Stimulated activated CD8-positive, alpha-beta memory T cell treated with anti-CD3 and anti-CD28 coated beads, Interleukin-12 subunit alpha, Interleukin-12 subunit beta, amount 100 ng/mL, for 1 hour (primary cell): Measurements from ENCODE around the gene ZBED5.

ENCODE experiments used
- DNase-seq: peaks from one replicate; pipeline ENCODE4 v3.0.0-alpha.2; 2020; ENCODE audit warnings: low read depth

ZBED5 gene

DNA sequence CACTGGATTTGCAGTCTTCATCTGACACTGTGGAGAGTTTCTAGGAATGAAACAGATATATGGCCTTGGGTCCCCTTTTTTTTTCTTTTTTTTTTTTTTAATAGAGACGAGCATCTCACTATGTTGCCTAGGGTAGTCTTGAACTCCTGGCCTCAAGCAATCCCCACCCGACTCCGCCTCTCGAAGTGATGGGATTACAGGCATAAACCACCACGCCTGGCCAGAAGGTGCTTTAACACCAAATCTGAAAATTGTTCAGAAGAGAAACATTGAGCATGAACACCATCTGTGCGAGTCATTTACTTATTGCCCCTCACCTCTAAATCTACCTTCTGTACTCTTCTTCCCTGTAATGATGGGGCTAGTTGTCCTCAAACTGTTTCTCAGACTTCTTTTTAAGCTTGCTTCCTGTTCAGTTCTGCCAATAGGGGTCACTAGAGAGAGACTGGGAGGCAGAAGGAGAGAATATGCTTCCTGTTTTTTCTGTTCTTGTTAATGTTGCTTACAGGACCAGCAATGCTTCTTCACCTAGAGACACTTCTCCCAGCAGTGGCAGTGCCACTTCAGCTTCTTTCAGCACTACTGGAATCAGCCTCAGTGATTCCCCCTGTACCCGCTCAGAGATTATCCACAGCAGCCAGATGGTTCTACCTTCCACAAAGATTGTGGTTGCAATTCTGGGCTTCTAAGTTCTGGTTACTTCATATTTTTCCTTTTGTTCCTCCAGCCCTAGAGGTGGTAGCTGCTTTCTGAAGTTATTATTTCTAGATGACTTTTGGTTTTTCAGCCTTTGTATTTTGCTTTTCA is 20.8 kb upstream of the ZBED5 start:
- DNase-seq, result peak; percentile 9

DNA sequence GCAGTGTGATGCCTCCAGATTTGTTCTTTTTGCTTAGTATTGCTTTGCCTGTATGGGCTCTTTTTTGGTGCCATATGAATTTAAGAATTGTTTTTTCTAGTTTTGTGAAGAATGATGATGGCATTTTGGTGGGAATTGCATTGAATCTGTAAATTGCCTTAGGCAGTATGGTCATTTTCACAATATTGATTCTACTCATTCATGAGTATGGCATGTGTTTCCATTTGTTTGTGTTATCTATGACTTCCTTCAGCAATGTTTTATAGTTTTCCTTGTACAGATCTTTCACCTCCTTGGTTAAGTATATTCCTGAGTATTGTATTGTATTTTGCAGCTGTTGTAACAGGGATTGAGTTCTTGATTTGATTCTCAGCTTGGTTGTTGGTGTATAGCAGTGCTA is 18.3 kb upstream of the ZBED5 start:
- DNase-seq, result no peak

DNA sequence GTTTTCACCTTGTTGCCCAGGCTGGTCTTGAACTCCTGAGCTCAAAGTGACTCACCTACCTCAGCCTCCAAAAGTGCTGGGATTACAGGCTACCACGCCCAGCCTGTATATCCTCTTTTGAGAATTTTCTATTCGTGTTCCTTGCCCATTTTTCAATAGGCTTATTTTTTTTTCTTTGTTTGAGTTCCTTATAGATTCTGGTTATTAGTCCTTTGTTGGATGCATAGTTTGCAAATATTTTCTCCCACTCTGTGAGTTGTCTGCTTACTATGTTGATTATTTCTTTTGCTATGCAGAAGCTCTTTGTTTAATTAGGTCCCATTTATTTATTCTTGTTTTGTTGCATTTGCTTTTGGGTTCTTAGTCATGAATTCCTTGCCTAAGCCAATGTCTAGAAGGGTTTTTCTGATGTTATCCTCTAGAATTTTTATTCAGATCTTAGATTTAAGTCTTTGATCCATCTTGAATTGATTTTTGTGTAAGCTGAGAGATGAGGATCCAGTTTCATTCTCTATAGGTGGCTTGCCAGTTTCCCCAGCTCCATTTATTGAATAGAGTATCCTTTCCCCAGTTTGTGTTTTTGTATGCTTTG is 17.7 kb upstream of the ZBED5 start:
- no peak for DNase-seq

DNA sequence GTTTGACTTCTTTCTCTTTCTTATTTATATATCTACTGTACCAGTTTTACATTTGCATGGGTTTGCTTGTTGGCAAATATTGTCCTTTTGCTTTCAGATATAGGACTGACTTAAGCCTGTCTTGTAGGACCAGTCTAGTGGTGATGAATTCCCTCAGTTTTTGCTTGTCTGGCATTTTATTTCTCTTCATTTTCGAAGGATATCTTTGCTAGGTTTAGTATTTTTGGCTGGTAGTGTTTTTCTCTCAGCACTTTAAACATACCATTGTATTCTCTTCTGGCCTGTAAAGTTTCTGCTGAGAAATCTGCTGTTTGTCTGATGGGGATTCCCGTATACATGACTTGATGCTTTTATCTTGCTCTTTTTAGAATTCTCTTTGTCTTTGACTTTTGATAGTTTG is 14.2 kb upstream of the ZBED5 start:
- DNase-seq, result no peak

DNA sequence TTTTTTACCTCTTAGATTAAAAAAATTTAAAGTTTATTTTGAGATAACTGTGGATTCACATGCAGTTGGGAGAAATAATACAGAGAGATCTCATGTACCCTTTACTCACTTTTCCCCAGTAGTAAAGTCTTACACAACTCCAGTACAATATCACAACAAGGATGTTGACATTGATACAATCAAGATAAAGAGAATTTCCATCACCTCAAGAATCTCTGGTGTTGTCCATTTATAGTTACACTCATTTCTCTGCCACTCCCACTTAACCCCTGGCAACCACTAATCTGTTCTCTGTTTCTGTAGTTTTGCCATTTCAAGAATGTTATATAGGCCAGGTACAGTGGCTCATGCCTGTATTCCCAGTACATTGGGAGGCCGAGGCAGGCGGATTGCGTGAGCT is 10.5 kb upstream of the ZBED5 start:
- no peak for DNase-seq

DNA sequence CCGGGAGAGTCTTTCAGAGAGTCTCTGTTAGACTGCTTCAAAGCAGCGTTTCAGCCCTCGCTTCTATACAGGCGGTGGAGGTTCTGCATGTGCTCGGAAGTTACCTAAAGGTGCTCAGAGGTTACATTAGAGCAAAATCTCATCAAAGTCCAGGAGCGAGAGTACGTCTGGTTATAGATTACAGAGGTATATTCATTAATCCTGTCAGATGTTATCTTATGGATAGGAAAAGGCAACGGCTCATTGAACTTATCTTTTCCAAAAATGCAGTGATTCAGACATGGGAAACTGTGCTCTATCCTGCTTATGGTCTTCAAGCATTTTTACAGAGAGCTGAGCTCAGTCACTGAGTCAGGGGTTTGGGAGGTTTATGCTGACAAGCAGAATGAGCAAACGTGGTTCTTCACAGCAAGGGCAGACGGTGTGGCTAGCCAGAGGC is 9.1 kb upstream of the ZBED5 start:
- no peak for DNase-seq

DNA sequence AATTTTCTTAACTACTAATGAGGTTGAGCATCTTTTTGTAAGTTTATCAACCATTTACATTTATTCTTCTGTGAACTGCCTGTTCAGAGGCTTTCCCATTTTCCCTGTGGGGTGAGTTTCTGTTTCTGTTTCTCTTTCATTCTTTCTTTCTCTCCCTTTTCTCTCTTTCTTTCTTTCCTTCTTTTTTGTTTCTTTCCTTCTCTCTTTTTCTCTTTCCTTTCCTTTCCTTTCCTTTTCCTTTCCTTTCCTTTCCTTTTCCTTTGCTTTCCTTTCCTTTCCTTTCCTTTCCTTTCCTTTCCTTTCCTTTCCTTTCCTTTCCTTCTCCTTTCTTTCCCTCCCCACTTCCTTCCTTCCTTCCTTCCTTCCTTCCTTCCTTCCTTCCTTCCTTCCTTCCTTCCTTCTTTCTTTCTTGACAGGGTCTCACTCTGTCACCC is 8.0 kb upstream of the ZBED5 start:
- no peak for DNase-seq

DNA sequence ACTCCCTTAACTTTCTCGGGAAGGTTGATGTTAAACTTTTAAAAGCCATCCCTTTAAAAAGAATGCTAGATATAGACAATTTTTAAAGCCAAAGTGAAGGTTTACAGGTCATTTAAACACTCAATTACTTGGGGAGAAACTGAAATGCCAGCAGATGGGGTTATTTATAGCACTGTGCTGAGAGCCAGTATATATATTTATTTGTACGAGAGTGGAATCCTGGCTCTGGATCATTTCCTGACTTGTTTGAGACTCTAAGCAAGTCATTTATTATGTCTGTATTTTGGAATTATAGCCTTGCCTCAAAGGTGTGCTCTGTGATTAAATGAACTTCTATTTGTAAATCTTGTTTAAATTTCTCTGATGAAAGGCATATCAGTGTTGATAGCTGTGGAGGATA is 6.8 kb upstream of the ZBED5 start:
- DNase-seq, result no peak

DNA sequence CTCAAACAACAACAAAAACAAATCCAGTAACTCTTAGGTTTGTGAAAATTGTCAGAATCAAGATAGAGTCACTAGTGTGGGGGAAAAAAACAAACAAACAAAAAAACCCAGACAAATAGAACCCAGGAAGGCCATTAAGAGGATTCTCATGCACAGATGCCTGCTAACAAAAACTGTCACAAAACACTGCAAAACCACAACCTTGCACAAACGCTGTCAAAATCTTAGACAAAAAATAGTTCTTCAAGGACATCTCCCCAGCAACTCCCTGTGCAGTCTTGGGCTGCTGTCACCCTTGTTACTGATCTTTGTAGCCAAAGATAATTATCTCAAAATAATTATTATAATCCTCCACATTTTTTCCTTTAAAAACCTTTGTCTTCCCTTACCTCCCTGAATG is 4.6 kb upstream of the ZBED5 start:
- no peak for DNase-seq

DNA sequence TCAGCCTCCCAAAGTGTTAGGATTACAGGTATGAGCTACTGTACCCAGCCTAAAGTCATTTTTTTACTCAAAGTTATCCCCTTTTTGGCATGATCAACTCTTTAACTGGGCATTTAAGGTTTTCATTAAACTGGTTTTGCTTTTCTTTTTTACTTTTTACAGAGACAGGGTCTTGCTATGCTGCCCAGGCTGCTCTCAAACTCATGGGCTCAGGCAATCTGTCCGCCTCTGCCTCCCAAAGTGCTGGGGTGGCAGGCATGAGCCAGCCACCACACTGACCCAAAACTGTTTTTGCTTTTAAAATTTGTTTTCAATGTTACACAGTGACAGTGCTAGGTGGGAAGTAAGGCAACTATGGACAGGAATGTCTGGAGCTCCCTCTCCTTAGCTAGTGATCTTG is 3.9 kb upstream of the ZBED5 start:
- no peak for DNase-seq

DNA sequence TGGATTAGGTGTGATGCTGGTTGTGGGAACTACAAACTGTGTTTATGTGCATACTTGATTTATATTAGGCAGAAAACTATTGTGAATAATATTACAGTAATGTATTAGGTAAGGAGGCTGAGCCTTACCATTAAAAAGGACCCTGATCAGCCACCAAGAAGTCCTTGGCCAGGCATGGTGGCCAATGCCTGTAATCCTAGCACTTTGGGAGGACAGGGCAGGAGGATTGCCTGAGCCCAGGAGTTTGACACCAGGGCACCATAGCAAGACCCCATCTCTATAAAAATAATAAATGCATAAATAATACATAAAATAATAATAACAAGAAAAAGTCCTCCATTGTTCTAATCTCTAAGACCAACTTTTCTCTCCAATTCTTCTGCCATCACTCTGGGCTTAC is 3.2 kb upstream of the ZBED5 start:
- DNase-seq, result no peak

DNA sequence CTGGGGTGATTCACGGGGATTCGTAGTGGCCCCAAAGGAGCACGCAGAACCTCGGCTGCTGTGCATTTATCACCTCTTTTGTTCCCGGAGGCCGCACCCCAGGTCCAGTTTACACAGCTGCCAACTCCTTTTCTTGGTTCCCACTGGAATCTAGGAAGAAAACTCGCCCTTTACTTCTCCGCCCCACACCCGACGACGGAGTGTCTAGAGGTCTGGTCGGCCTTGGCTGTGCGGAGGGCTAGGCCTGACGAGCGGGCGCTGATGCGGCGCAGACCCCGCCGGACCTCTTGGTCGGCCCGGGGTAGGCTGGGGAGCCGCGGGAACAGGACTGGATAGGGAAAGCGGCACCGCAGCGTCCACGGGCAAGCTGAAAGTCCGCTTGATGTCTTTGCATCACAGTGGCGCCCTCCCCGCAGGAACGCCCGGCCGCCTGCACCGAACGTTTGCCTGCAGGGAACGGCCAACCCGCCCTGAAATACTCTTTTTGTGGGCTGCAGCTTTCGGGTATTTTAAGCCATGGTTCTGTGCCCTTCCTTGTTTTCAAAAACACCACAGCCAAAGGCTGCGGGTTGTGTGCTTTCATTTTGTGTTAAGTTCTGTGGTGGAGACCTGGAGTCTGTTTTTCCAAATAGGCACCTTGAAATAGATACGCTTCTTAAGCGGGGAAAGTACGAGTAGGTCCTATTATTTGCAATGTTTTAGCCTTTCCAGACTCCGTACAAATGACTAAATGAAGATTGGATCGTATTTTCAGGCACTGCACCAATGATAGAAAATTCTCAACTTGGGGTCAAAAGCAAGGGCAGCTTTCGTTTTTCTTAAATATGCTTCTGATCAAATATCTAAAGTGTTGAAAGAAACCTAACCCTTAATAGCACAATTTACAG is 829 bp upstream of the ZBED5 start:
- peak; percentile 8 for DNase-seq

DNA sequence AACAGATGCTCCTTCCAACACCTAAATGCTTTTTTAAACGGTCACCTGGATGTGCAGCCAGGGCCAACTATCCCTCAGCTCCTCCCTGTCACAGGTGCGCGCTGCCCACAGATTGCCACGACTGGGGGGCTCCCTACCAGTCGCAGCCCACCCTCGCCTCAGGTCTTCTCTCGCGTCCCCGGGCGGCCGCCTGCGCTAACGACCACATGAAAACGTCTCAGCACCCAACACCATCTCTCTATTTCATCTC is 469 bp downstream of the ZBED5 start:
- DNase-seq, result no peak

DNA sequence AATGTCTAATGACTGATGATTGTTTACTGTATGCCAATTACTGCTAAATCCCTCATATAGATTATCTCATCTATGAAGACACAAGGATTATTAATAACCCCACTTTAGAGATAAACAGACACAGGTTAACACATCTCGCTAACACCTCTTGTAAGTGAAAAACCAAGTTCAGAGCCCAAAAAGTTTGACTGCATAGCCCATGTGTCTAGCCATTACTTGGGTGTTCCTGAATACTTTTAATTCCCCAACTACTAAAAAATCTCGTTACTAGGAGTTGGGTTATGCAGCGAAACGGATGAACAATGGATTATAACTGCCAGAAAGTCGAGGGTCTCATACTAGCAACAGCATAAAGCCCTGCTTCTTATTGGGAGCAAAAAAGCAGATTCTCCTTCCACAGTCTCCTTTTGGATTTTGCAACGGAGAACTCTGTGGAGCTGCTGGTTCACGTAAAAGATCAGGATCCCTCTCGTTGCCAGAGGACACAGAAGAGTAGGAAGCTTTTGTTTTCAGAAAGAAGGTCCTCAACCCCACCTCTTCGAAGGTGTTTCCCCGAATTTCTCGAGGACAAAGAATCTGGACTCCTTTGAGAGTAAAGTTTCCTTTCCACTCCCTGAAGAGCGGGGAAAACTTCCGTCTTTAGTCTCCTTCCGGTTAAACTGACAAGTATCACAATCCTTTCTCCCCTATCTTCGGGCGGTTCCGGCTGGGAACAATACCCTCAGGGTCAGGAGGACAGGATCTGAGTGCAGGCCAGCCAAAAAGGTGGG is 979 bp downstream of the ZBED5 start:
- no peak for DNase-seq

DNA sequence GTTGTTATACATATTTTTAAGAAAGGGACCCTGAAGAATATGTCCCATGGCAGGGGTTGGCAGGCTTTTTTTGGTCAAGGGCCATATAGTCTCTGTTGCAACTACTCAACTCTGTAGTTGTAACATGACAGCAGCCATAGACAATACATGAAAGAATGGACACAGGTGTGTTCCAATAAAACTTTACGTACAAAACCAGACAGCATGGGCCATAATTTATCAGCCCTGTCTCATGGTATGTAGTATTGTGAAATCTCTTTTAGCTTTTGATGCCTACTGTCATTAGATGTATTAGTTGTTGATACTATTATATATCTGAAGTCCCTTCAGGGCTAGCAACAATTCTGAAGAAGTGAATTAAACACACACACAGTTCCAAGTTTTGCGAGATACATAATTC is 2.6 kb downstream of the ZBED5 start:
- DNase-seq, result no peak

DNA sequence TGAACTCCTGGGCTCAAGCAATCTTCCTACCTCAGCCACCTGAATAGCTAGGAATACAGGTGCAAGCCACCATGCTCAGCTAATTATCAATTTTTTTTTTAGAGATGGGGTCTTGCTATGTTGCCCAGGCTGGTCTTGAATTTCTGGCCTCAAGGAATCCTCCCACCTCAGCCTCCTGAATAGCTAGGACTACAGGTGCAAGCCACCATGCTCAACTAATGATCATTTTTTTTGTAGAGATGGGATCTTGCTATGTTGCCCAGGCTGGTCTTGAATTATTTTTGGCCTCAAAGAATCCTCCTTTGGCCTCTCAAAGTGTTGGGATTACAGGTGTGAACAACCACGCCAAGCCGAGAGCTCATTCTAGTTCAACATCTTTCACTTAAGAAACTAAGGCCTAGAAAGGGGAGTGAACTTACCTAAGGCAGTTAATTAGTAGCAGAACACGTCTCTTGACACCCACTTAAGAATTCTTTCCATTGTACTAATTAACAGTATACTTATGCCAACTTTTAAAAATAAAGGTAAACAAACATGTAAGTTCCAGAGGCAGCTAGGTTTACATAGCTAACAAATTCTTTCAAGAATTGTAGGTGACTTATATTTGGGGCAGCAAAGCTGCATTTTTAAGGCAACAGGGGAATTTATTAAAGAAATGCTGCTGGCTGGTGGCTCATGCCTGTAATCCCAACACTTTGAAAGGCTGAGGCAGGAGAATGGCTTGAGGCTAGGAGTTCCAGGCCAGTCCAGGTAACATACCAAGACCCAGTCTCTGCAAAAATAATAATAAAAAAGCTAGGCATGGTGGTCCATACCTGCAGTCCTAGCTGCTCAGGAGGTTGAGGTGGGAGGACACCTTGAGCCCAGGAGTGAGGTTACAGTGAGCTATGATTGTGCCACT is 9.6 kb downstream of the ZBED5 start:
- no peak for DNase-seq

DNA sequence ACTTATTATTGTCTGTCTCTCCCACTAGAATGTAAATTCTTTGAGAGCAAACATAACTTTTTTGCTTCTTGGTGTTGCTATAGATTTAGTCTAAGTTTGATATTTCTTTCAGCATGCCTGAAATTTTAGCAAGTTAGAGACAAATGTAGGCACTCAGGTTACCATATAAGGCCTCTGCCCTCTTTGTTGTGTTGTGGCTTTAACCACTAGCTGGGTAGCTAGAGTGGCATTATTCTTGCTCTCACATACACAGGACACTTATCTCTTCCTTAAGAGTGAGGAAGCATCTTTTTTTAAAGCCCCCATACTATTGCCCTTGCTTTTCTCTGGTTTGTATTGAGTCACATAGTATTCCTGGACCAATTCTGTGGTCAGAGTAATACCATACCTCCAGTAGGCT is 11.2 kb downstream of the ZBED5 start:
- no peak for DNase-seq

DNA sequence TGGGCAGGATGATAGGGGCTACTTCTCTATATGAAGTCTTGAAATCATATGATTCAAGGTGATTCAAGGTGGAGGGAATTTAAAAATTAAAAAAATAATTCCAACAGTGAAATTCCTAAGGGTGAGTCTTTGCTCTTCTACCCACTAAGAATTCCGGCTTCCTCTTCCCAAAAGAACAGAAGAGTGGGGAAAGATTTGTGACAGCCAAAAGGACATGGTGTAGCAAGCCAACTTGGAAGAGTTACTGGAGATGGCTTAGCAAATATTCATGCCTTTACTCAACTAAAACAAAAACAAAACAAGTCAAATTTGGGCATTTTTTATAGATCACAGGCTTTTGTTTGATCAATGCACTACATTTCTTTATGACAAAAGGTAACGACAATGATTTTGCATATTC is 12.3 kb downstream of the ZBED5 start:
- DNase-seq, result no peak

DNA sequence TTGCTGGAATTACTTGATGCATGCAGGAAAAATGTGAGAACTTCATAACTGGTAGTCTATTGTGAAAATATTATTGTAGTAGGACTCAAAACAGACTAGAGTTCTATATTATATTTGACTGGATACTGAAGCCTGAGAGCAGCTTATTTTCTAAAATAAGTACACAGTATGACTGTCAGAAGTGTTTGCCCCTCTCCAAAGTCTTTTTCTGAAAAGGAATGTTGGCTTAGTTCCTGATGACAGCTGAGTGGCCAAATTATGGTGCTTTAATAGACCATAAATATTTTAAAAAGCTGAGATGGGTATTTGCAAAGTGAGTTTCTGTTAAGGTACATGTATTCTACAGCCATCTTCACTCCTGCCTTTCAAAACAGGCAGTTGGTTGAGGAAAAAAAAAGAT is 13.1 kb downstream of the ZBED5 start:
- no peak for DNase-seq

DNA sequence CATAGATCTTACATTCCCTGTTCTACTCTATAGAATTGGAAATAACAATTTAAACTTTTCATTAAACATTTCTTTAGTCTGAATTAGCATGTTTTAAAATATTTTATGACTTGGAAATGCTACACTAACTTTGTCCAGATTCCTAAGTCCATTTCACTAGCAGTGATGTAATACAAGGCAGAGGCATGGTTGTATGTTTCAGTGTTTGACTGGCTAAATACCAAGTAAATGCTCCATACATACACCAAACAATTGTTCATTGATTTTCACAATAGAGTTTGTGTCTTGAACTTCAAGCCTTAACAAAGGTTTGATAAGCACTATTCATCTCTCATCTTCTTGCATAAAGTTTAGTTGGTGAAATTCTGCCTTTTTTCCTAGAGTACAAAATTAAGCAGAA is 13.5 kb downstream of the ZBED5 start:
- no peak for DNase-seq

DNA sequence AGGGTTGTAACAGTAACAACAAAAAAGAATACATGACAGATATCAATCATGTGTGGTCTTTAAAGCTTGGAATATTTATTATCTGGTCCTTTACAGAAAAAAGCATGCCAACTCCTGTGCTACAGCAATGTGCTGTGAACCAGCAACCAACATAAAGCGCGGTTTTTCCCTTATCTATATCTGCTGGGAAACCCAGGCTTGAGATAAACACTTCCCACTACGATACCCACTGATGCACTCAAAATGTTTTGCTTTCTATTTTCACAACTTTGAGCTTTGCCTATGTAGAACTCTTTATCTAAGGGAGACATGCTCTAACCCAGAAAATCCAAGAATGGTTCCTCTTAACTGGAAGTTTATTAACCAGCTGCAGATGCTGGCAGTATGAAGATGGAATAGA is 19.0 kb downstream of the ZBED5 start:
- DNase-seq, result no peak

DNA sequence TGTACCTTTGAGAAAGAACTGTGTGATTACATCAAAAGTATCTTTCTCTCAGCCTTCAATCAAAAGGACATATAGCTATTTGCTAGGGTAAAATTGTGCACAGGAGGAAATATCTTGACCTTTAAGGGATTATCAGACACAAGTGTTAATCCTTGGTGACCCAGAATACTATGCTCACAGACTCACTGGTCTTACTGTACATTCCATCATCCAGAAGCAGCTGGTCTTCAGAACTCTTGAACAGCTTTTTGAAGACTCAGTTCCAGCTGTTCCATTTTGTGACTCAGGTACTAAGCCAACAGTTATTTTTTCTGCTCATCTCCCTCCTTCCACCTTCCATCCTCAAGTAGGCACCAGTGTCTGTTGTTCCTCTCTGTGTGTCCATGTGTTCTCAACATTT is 19.8 kb downstream of the ZBED5 start:
- DNase-seq, result no peak
